Lower lobe of right lung (tissue), 2 donors: Measurements from ENCODE around the gene EVI5L. TPM values are rescaled to one million over a fixed set of nuclear protein-coding genes. Genes with fewer than 3 reads are reported as not detected.
A peak's percentile ranks its signal among the peaks of the same experiment; 100 is the strongest.

Experiments
- ATAC-seq, 2 donors: fragments of 200-7000 bp; cut with Tn5 transposase; one replicate each; pipeline ENCODE4 v1.9.1; 2020 to 2022; ENCODE audit warnings: mild to moderate bottlenecking in 2 of 2, moderate library complexity in 2 of 2
- DNase-seq: peaks from one replicate; pipeline ENCODE4 v3.0.0-alpha.2; 2020
- H3K27ac ChIP-seq: fragments of 200-600 bp; one replicate; pipeline ENCODE4 v1.8.0; 2022
- H3K27me3 ChIP-seq: fragments of 200-600 bp; one replicate; pipeline ENCODE4 v1.8.0; 2022; ENCODE audit warnings: low read depth
- H3K36me3 ChIP-seq: fragments of 200-600 bp; one replicate; pipeline ENCODE4 v1.8.0; 2022; ENCODE audit warnings: mild to moderate bottlenecking
- H3K4me1 ChIP-seq: fragments of 200-600 bp; one replicate; pipeline ENCODE4 v1.8.0; 2022
- H3K4me3 ChIP-seq: fragments of 200-600 bp; one replicate; pipeline ENCODE4 v1.8.0; 2022; ENCODE audit warnings: mild to moderate bottlenecking
- H3K9me3 ChIP-seq: fragments of 200-600 bp; one replicate; pipeline ENCODE4 v1.8.0; 2022
- CTCF ChIP-seq: fragments of 200-600 bp; IDR thresholded peaks from one replicate; pipeline ENCODE4 v1.8.0; 2022; ENCODE audit warnings: antibody characterized with exemption, mild to moderate bottlenecking
- intact Hi-C: fragments of 100-400 bp; cut with DNase I; formaldehyde crosslinking; loops from one replicate; pipeline ENCODE4 v1.11.0; 2022
- total RNA-seq: library from RNA; stranded (reverse); fragmentation: NEBNext Ultra II Directional; extraction: Animal tissue kit (Norgen Biotek cat#: 25700); gene quantifications from one replicate; pipeline ENCODE4 v1.2.1, GENCODE V29; 2021
- donor health status: DM: no; HTN: yes; CAD: no; lungs with severe emphysema.

The EVI5L gene
- total RNA-seq, 1 donor from 2014 or later, result 11.7 TPM

- H3K36me3 ChIP-seq, result no peaks in the 10 kb centered on the region
Measured at GRCh38 chr19:7850000-7850813, 20.2 kb downstream of the EVI5L start.

GRCh38 chr19:7850945-7851622, 21.1 kb downstream of the EVI5L start:
- H3K27me3 ChIP-seq, result no peaks in the 10 kb centered on the region
- H3K36me3 ChIP-seq, result no peaks in the 10 kb centered on the region
- H3K9me3 ChIP-seq, result no peaks in the 10 kb centered on the region
- intact Hi-C loops, result no loop called here
- H3K4me3 ChIP-seq, result no peak overlapping the region
- peak overlapping the region; percentile 46 for H3K27ac ChIP-seq
- no peak for ATAC-seq
- DNase-seq, result no peak
- no peak for TF ChIP-seq CTCF
- peaks cover 7% of the 10 kb centered on the region for H3K4me1 ChIP-seq

More at GRCh38 chr19:7850000-7850813, 20.2 kb downstream of the EVI5L start:
- DNase-seq (no peak), ATAC-seq (peak; percentile 76 to 80)
- Histone ChIP-seq H3K27me3 (no peaks in the 10 kb centered on the region), H3K4me1 (peaks cover 7% of the 10 kb centered on the region), H3K27ac (peak overlapping the region; percentile 46), H3K4me3 (no peak overlapping the region), H3K9me3 (no peaks in the 10 kb centered on the region)
- intact Hi-C loops, result no loop called here
- TF ChIP-seq CTCF, result no peak

GRCh38 chr19:7851623-7852500, 21.8 kb downstream of the EVI5L start:
- Histone ChIP-seq H3K36me3 (no peaks in the 10 kb centered on the region), H3K9me3 (no peaks in the 10 kb centered on the region), H3K27ac (no peak overlapping the region), H3K4me3 (no peak overlapping the region), H3K4me1 (peaks cover 7% of the 10 kb centered on the region), H3K27me3 (no peaks in the 10 kb centered on the region)
- no peak for ATAC-seq
- no peak for DNase-seq
- no peak for TF ChIP-seq CTCF
- intact Hi-C loops, result no loop called here

- Histone ChIP-seq H3K27me3 (no peaks in the 10 kb centered on the region), H3K36me3 (no peaks in the 10 kb centered on the region), H3K4me1 (peaks cover 7% of the 10 kb centered on the region), H3K27ac (no peak overlapping the region), H3K4me3 (no peak overlapping the region), H3K9me3 (no peaks in the 10 kb centered on the region)
- intact Hi-C loops, result no loop called here
- peak; percentile 81 for TF ChIP-seq CTCF
- DNase-seq (peak; percentile 90), ATAC-seq (peak; percentile 88 to 90)
Measured at GRCh38 chr19:7852851-7853769, 23.1 kb downstream of the EVI5L start.
